Left hindlimb (tissue), 1 donor: ENCODE results near the gene NMUR2.

Experiments
- DNase-seq: peaks from one replicate; pipeline ENCODE4 v3.0.0-alpha.2; 2018

NMUR2 gene

GRCh38 chr5:152366716-152367115 lies 38.4 kb downstream of the NMUR2 start:
- DNase-seq: no peak

GRCh38 chr5:152364899-152365298 lies 40.2 kb downstream of the NMUR2 start:
- no peak for DNase-seq

GRCh38 chr5:152364172-152364571 lies 40.9 kb downstream of the NMUR2 start:
- DNase-seq: no peak

- DNase-seq: no peak
These were observed 46.1 kb downstream of the NMUR2 start for GRCh38 chr5:152358861-152359568.

- DNase-seq: no peak
These were observed 48.6 kb downstream of the NMUR2 start for GRCh38 chr5:152356506-152356905.

- no peak for DNase-seq
These were observed 50.0 kb downstream of the NMUR2 start for GRCh38 chr5:152355061-152355460.

GRCh38 chr5:152353001-152353400 lies 52.1 kb downstream of the NMUR2 start:
- DNase-seq: no peak

GRCh38 chr5:152349683-152350526 lies 55.2 kb downstream of the NMUR2 start:
- no peak for DNase-seq
